Transverse colon (tissue), 4 donors: ENCODE measurements around the gene ROPN1. TPM values are rescaled to one million over a fixed set of nuclear protein-coding genes. Genes with fewer than 3 reads are reported as not detected.
"Not testable (repeated sequence)": the region's sequence is repeated elsewhere in the genome, so short reads cannot be mapped to it uniquely, and the experiment has no call there.

Experiments used
- DNase-seq: peaks from one replicate; pipeline ENCODE4 v3.0.0-alpha.2; 2019
- H3K27ac ChIP-seq, 4 donors: fragments of 200-600 bp; sonication (generic); 2 replicates each; pipeline ENCODE4 v1.5.1; 2016 to 2018; ENCODE audit warnings: inconsistent platforms in 4 of 4
- H3K27me3 ChIP-seq: fragments of 200-600 bp; sonication (generic); 2 replicates; pipeline ENCODE4 v1.5.1; 2017; ENCODE audit warnings: inconsistent platforms
- H3K36me3 ChIP-seq, 4 donors: fragments of 200-600 bp; sonication (generic); 2 replicates each; pipeline ENCODE4 v1.5.1; 2017 to 2019; ENCODE audit warnings: inconsistent platforms in 4 of 4
- H3K4me1 ChIP-seq, 4 donors: fragments of 200-600 bp; sonication (generic); 2 replicates each; pipeline ENCODE4 v1.5.1; 2017 to 2020; ENCODE audit warnings: inconsistent platforms in 4 of 4
- H3K4me3 ChIP-seq, 4 donors: fragments of 200-600 bp; sonication (generic); 1 replicate in 1 of 4; 2 replicates in 3 of 4; pipeline versions ENCODE4 v1.5.1 to v1.6.1; 2017 to 2019; ENCODE audit warnings: inconsistent platforms in 4 of 4
- H3K9me3 ChIP-seq, 2 donors: fragments of 200-600 bp; sonication (generic); 2 replicates each; pipeline ENCODE4 v1.5.1; 2017 to 2019; ENCODE audit warnings: inconsistent platforms in 2 of 2
- EP300 ChIP-seq: sonication (generic); formaldehyde crosslinking; IDR thresholded peaks from one replicate; pipeline ENCODE4 v1.6.1; 2017; ENCODE audit warnings: antibody characterized with exemption, low read depth
- POLR2A ChIP-seq: fragments of 450-650 bp; IDR thresholded peaks from one replicate; pipeline ENCODE4 v1.6.1; 2016; ENCODE audit warnings: antibody characterized with exemption, mild to moderate bottlenecking, moderate library complexity
- POLR2AphosphoS5 ChIP-seq, 3 donors: sonication (generic); formaldehyde crosslinking; IDR thresholded peaks; one replicate each; pipeline ENCODE4 v1.6.1; 2016; ENCODE audit warnings: antibody characterized with exemption in 3 of 3
- WGBS, 2 donors: methylation state at CpG; one replicate each; pipeline ENCODE4 v1.1.5; 2018; ENCODE audit warnings: low coverage in 1 of 2; 5-methylcytosine and 5-hydroxymethylcytosine counted together
- in situ Hi-C, 4 donors: fragments of 200-750 bp; cut with MboI; loops; one replicate each; pipeline versions ENCODE4 v1.15.0 to v1.15.1; 2017; ENCODE audit warnings: low sequenced_read_pairs in 3 of 4, low pct_ligation_motif_present in 1 of 4, low pct_unique_long_range_greater_than_20kb in 1 of 4
- intact Hi-C: fragments of 100-400 bp; cut with DNase I; formaldehyde crosslinking; loops from one replicate; pipeline ENCODE4 v1.15.1; 2023; ENCODE audit warnings: low total_unique reads
- total RNA-seq, 4 donors: library from RNA; depleted of rRNA; stranded (reverse); fragments of >200 nt; gene quantifications; one replicate each; pipeline ENCODE4 v1.1.0, GENCODE V29; 2016
- TF ChIP-seq, protein P1 (sequence below), 5 experiments: fragments of 200-600 bp in 3 of 5; fragments of 450-650 bp in 2 of 5; sonication (generic) in 3 of 5; IDR thresholded peaks; 1 replicate in 2 of 5; 2 replicates in 3 of 5; pipeline ENCODE4 v1.5.1; 2016 to 2017; ENCODE audit warnings: antibody characterized with exemption in 5 of 5, inconsistent platforms in 3 of 5, mild to moderate bottlenecking in 2 of 5, moderate library complexity in 1 of 5

ROPN1 gene
- total RNA-seq, 4 donors from 2014 or later = 1.9 to 3.4 (median 3.0) TPM; not detected in 1

- peaks cover 0 to 22% (median 12%) of the 10 kb centered on the region in 4 donors for H3K4me1 ChIP-seq
- TF ChIP-seq EP300 (no peak), POLR2A (no peak), POLR2AphosphoS5 (IDR thresholded peaks at IDR 0.05) (no peak)
- no peaks in the 10 kb centered on the region for H3K9me3 ChIP-seq
- intact Hi-C loops = no loop called here
- H3K27me3 ChIP-seq = peaks cover 32% of the 10 kb centered on the region
- H3K27ac ChIP-seq = peak overlapping the region; percentile 82 to 88 (median 84)
- WGBS, 2 donors = 8 to 12% methylated on average over 14 to 28 of the region's 29 CpGs
- no peaks in the 10 kb centered on the region for H3K36me3 ChIP-seq
- H3K4me3 ChIP-seq = peak overlapping the region; percentile 66 to 86 (median 76)
- in situ Hi-C loops = loop anchor here in 1 of 4 donors (25.0 kb wide), 2 partner anchors 255 to 430 kb away; no protein-coding TSS in a partner anchor
- peak; percentile 36 for DNase-seq
Measured at GRCh38 chr3:124032311-124032880, 40.5 kb upstream of the ROPN1 start.

DNA sequence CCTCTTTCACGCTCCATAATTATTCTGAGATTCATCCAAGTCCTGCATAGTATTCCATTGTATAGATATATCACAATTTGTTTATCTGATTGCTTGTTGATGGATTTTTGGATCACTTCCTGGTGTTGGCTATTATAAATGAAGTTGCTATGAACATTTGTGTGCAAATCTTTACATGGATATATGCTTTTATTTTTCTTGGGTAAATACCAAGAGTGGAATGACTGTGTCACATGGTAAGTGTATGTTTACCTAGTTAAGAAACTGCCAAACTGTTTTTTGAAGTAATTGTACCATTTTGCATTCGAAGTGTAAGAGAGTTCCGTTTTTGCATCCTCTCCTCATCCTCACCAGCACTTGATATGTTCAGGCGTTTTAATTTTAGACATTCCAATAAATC lies 34.6 kb upstream of the ROPN1 start:
- no peaks in the 10 kb centered on the region for H3K4me1 ChIP-seq
- H3K36me3 ChIP-seq = no peaks in the 10 kb centered on the region
- no peaks in the 10 kb centered on the region for H3K9me3 ChIP-seq
- TF ChIP-seq EP300 (no peak), POLR2A (no peak), POLR2AphosphoS5 (IDR thresholded peaks at IDR 0.05) (no peak)
- TF ChIP-seq, protein P1, sequence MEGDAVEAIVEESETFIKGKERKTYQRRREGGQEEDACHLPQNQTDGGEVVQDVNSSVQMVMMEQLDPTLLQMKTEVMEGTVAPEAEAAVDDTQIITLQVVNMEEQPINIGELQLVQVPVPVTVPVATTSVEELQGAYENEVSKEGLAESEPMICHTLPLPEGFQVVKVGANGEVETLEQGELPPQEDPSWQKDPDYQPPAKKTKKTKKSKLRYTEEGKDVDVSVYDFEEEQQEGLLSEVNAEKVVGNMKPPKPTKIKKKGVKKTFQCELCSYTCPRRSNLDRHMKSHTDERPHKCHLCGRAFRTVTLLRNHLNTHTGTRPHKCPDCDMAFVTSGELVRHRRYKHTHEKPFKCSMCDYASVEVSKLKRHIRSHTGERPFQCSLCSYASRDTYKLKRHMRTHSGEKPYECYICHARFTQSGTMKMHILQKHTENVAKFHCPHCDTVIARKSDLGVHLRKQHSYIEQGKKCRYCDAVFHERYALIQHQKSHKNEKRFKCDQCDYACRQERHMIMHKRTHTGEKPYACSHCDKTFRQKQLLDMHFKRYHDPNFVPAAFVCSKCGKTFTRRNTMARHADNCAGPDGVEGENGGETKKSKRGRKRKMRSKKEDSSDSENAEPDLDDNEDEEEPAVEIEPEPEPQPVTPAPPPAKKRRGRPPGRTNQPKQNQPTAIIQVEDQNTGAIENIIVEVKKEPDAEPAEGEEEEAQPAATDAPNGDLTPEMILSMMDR (IDR thresholded peaks at IDR 0.05) = no peak
- WGBS, 2 donors = 48 to 50% methylated on average over 4 of the region's 4 CpGs
- intact Hi-C loops (no loop called here), in situ Hi-C loops (loop anchor here in 1 of 4 donors (25.0 kb wide), 2 partner anchors 261 to 436 kb away; no protein-coding TSS in a partner anchor)
- no peak for DNase-seq
- H3K4me3 ChIP-seq = no peak overlapping the region
- H3K27ac ChIP-seq = no peak overlapping the region
- no peaks in the 10 kb centered on the region for H3K27me3 ChIP-seq

DNA sequence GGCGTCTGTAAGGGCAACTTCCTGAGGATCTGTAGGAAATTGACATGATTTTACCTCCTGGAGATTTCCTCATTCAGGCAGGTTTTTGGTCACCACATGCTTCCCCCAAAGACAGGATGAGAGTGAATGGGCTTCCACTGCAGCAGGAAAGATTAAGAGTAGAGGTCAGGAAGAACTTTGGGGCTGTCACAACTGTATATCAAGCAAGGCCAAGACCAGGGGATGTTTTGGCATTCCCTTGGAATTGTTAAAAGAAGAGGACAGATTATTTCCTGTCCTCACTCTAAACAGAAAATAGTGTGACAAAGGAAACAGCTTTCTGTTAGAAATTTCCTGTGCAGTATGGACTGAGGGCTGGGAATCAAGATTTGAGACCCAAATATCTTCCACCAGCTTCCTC lies 31.6 kb upstream of the ROPN1 start:
- H3K27ac ChIP-seq, H3K9me3 ChIP-seq, H3K27me3 ChIP-seq, H3K36me3 ChIP-seq, H3K4me3 ChIP-seq, DNase-seq, intact Hi-C loops, H3K4me1 ChIP-seq: not testable (repeated sequence)
- WGBS, 2 donors = 82% methylated on average over 1 of the region's 1 CpG; no CpG with 5 or more reads in 1 of the 2 donors
- in situ Hi-C loops = loop anchor here in 1 of 4 donors (25.0 kb wide), 1 partner anchor 264 kb away; no protein-coding TSS in a partner anchor

DNA sequence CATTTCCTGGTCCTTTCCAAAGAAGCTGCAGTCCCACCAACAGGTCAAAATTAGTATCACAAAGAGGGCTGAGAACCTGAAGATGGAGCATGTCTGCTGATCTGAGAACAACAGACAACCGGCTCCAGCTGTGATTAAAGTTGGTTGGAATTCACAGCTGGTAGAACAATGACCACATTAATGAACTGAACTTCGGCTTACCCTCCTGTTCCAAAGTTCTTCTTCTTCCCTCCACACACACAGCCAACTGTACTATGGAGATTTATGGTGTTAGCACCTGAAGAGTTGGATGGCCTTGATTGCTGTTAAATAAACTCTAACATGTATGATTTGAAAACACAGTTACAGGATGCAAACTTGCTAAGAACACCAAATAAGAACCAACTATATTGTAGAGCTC lies 27.4 kb upstream of the ROPN1 start:
- DNase-seq = no peak
- WGBS, 2 donors = 21% methylated on average over 2 of the region's 2 CpGs; no CpG with 5 or more reads in 1 of the 2 donors
- intact Hi-C loops (loop anchor here (5.0 to 10.0 kb wide), 3 partner anchors 58 to 446 kb away; no protein-coding TSS in a partner anchor), in situ Hi-C loops (loop anchor here in 2 of 4 donors (5.0 to 25.0 kb wide), 3 partner anchors 63 to 446 kb away; no protein-coding TSS in a partner anchor)
- Histone ChIP-seq H3K27ac (no peak overlapping the region), H3K36me3 (no peaks in the 10 kb centered on the region), H3K9me3 (no peaks in the 10 kb centered on the region), H3K4me3 (no peak overlapping the region), H3K27me3 (no peaks in the 10 kb centered on the region), H3K4me1 (no peaks in the 10 kb centered on the region)
- TF ChIP-seq POLR2A (no peak), EP300 (no peak), POLR2AphosphoS5 (IDR thresholded peaks at IDR 0.05) (no peak)
- TF ChIP-seq, protein P1 (IDR thresholded peaks at IDR 0.05) = no peak

GRCh38 chr3:124017502-124017901 lies 25.6 kb upstream of the ROPN1 start:
- H3K9me3 ChIP-seq, H3K27me3 ChIP-seq, H3K36me3 ChIP-seq, H3K4me1 ChIP-seq, H3K27ac ChIP-seq, DNase-seq, H3K4me3 ChIP-seq: not testable (repeated sequence)
- intact Hi-C loops (loop anchor here (5.0 to 10.0 kb wide), 3 partner anchors 60 to 447 kb away; no protein-coding TSS in a partner anchor), in situ Hi-C loops (loop anchor here in 2 of 4 donors (5.0 to 25.0 kb wide), 3 partner anchors 65 to 447 kb away; no protein-coding TSS in a partner anchor)
- WGBS, 2 donors = 82% methylated on average over 6 of the region's 6 CpGs; no CpG with 5 or more reads in 1 of the 2 donors
